ENCODE data around the gene SLC50A1.

SLC50A1 gene

GRCh38 chr1:155181371-155182051 lies 45.9 kb downstream of the SLC50A1 start:
- Histone ChIP-seq H3K4me3 (IDR thresholded peaks at IDR 0.05; ENCODE audit: insufficient read depth, low read depth, low read length) (no peak overlapping the region), H4K20me1 (ENCODE audit: insufficient read depth) (no peaks in the 10 kb centered on the region), H3K27me3 (ENCODE audit: insufficient read depth, low read depth) (no peaks in the 10 kb centered on the region), H3K36me3 (ENCODE audit: insufficient read depth) (no peaks in the 10 kb centered on the region), H3K79me2 (ENCODE audit: insufficient read depth, low read depth) (no peaks in the 10 kb centered on the region), H2AFZ (ENCODE audit: low read depth) (no peak overlapping the region), H3K4me2 (no peak overlapping the region), H3K4me1 (ENCODE audit: low read depth, poor library complexity, severe bottlenecking) (peaks cover 12% of the 10 kb centered on the region), H3K27ac (no peak overlapping the region), H3K9ac (no peak overlapping the region)
- no peak for TF ChIP-seq CTCF (conservative IDR thresholded peaks at IDR 0.05; ENCODE audit: low read depth, low read length)

GRCh38 chr1:155182052-155182550 lies 46.4 kb downstream of the SLC50A1 start:
- Histone ChIP-seq H3K79me2 (ENCODE audit: insufficient read depth, low read depth) (no peaks in the 10 kb centered on the region), H3K4me2 (no peak overlapping the region), H3K36me3 (ENCODE audit: insufficient read depth) (no peaks in the 10 kb centered on the region), H3K4me1 (ENCODE audit: low read depth, poor library complexity, severe bottlenecking) (peaks cover 6% of the 10 kb centered on the region), H2AFZ (ENCODE audit: low read depth) (no peak overlapping the region), H3K27ac (no peak overlapping the region), H3K27me3 (ENCODE audit: insufficient read depth, low read depth) (no peaks in the 10 kb centered on the region), H3K4me3 (IDR thresholded peaks at IDR 0.05; ENCODE audit: insufficient read depth, low read depth, low read length) (no peak overlapping the region), H4K20me1 (ENCODE audit: insufficient read depth) (no peaks in the 10 kb centered on the region), H3K9ac (no peak overlapping the region)
- TF ChIP-seq CTCF (conservative IDR thresholded peaks at IDR 0.05; ENCODE audit: low read depth, low read length), result no peak

DNA sequence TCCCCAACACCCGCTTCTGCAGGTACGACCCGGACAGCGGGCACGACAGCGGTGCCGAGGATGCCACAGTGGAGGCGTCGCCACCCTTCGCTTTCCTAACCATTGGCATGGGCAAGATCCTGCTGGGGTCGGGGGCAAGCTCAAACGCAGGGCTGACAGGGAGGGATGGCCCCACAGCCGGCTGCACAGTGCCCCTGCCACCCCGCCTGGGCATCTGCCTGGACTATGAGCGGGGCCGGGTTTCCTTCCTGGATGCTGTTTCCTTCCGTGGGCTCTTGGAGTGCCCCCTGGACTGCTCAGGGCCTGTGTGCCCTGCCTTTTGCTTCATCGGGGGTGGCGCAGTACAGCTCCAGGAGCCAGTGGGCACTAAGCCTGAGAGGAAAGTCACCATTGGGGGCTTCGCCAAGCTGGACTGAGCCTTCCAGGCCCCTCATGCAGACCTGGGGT lies 48.1 kb downstream of the SLC50A1 start:
- TF ChIP-seq CTCF (conservative IDR thresholded peaks at IDR 0.05; ENCODE audit: low read depth, low read length), result no peak
- H3K27me3 ChIP-seq (ENCODE audit: insufficient read depth, low read depth), result no peaks in the 10 kb centered on the region
- peaks cover 6% of the 10 kb centered on the region for H3K4me1 ChIP-seq (ENCODE audit: low read depth, poor library complexity, severe bottlenecking)
- H3K9ac ChIP-seq, result no peak overlapping the region
- H3K4me3 ChIP-seq (IDR thresholded peaks at IDR 0.05; ENCODE audit: insufficient read depth, low read depth, low read length), result no peak overlapping the region
- no peak overlapping the region for H3K4me2 ChIP-seq
- H4K20me1 ChIP-seq (ENCODE audit: insufficient read depth), result no peaks in the 10 kb centered on the region
- H3K36me3 ChIP-seq (ENCODE audit: insufficient read depth), result no peaks in the 10 kb centered on the region
- no peak overlapping the region for H3K27ac ChIP-seq
- no peak overlapping the region for H2AFZ ChIP-seq (ENCODE audit: low read depth)
- H3K79me2 ChIP-seq (ENCODE audit: insufficient read depth, low read depth), result no peaks in the 10 kb centered on the region

DNA sequence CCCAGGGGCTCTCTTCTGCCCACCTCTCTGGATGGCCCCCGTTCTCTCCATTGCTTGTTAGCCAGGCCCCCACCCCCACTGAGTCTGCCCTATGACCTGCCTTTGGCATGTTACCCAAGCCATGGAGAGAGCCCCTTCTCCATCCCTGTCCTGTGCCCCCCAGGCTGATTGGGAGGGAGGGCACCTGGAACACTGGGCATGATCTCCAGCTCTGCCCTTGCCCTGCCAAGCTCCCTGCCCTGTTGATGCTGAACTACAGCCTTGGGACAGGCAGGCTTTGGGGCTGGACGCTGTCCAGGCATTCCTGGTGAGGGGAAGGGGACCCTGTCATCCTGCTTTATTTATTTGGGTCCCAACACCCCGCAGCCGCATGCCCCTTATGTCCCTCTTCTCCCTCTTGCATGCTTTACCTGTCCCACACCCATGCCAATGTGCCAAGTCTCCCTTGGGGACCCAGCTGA lies 48.7 kb downstream of the SLC50A1 start:
- H3K4me3 ChIP-seq (IDR thresholded peaks at IDR 0.05; ENCODE audit: insufficient read depth, low read depth, low read length), result no peak overlapping the region
- H3K79me2 ChIP-seq (ENCODE audit: insufficient read depth, low read depth), result no peaks in the 10 kb centered on the region
- H3K27ac ChIP-seq, result no peak overlapping the region
- H3K36me3 ChIP-seq (ENCODE audit: insufficient read depth), result no peaks in the 10 kb centered on the region
- no peaks in the 10 kb centered on the region for H3K27me3 ChIP-seq (ENCODE audit: insufficient read depth, low read depth)
- no peak for TF ChIP-seq CTCF (conservative IDR thresholded peaks at IDR 0.05; ENCODE audit: low read depth, low read length)
- H3K4me2 ChIP-seq, result no peak overlapping the region
- no peaks in the 10 kb centered on the region for H4K20me1 ChIP-seq (ENCODE audit: insufficient read depth)
- no peak overlapping the region for H2AFZ ChIP-seq (ENCODE audit: low read depth)
- H3K4me1 ChIP-seq (ENCODE audit: low read depth, poor library complexity, severe bottlenecking), result peaks cover 6% of the 10 kb centered on the region
- no peak overlapping the region for H3K9ac ChIP-seq
